ENCODE measurements around the gene MAN2A2. TPM values are rescaled to one million over a fixed set of nuclear protein-coding genes. Genes with fewer than 3 reads are reported as not detected.

MAN2A2 gene
- total and polyA plus RNA-seq, 9 of the 15 experiments (the other 6 are each of a cell fraction or from before 2014, with no cell fraction given), result 7.3 to 151 (median 43.4) TPM

DNA sequence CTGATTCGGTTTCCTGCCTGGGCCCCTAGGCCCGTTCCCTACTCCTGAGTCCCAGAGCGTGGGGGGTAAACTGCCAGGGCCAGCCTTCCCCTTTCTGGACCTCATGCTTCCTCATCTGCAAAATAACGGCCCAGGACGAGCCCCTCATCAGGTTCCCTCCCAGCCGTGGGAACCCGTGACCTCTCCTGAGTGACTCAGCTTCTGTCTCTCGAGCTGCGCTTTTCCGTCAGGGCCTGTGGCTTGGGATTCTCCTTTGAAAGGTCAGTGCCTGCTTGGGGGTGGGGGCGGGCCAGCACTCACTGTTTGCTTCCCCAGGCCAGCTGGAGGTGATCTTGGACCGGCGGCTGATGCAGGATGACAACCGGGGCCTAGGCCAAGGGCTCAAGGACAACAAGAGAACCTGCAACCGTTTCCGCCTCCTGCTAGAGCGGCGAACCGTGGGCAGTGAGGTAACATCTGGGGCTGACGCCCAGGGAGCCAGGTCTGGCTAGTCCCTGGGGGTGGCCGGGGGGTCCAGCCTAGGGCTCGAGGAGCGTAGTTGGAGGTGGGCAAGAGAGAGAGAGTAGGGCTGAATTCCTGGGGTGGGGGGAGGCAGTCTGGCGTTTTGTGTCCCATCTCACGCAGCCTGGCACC lies 12.8 kb downstream of the MAN2A2 start (continued):
- TF ChIP-seq CEBPZ (IDR thresholded peaks at IDR 0.05; ENCODE audit: borderline replicate concordance, low read depth, low read length) (no peak), CHD7 (IDR thresholded peaks at IDR 0.05; ENCODE audit: low read depth, low read length) (no peak), HNRNPL (IDR thresholded peaks at IDR 0.05; ENCODE audit: low read depth, low read length) (no peak), YBX1 (IDR thresholded peaks at IDR 0.05) (no peak), NFYB (IDR thresholded peaks at IDR 0.05; ENCODE audit: extremely low read depth, insufficient read length) (no peak), ZNF644 (tag; IDR thresholded peaks at IDR 0.05; ENCODE audit: low read depth) (no peak; the same call in 1 of the 2 replicates), THRAP3 (IDR thresholded peaks at IDR 0.05; ENCODE audit: borderline replicate concordance) (no peak)
- TF ChIP-seq, protein P1, sequence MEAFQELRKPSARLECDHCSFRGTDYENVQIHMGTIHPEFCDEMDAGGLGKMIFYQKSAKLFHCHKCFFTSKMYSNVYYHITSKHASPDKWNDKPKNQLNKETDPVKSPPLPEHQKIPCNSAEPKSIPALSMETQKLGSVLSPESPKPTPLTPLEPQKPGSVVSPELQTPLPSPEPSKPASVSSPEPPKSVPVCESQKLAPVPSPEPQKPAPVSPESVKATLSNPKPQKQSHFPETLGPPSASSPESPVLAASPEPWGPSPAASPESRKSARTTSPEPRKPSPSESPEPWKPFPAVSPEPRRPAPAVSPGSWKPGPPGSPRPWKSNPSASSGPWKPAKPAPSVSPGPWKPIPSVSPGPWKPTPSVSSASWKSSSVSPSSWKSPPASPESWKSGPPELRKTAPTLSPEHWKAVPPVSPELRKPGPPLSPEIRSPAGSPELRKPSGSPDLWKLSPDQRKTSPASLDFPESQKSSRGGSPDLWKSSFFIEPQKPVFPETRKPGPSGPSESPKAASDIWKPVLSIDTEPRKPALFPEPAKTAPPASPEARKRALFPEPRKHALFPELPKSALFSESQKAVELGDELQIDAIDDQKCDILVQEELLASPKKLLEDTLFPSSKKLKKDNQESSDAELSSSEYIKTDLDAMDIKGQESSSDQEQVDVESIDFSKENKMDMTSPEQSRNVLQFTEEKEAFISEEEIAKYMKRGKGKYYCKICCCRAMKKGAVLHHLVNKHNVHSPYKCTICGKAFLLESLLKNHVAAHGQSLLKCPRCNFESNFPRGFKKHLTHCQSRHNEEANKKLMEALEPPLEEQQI (IDR thresholded peaks at IDR 0.05), result no peak
- TF ChIP-seq, protein P2, sequence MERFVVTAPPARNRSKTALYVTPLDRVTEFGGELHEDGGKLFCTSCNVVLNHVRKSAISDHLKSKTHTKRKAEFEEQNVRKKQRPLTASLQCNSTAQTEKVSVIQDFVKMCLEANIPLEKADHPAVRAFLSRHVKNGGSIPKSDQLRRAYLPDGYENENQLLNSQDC (CRISPR knock-in tag; IDR thresholded peaks at IDR 0.05), result no peak
